Heart left ventricle (tissue), 13 donors: ENCODE results near the gene OR11G2.

Experiments
- CTCF ChIP-seq, 12 donors: fragments of 200-600 bp; sonication (generic) in 4 of 12; IDR thresholded peaks; one replicate each; pipeline versions ENCODE4 v1.5.0 to v1.8.0; 2018 to 2022; ENCODE audit warnings: antibody characterized with exemption in 12 of 12, mild to moderate bottlenecking in 5 of 12
- POLR2A ChIP-seq, 2 donors: fragments of 450-650 bp; IDR thresholded peaks; one replicate each; pipeline ENCODE4 v1.6.1; 2017; ENCODE audit warnings: antibody characterized with exemption in 2 of 2, mild to moderate bottlenecking in 2 of 2, moderate library complexity in 2 of 2
- donor health status: ischemic (EF 13 %, LVEDD 7.1; RV severe dilation, severe dysfunction).
- donor health status: DM: no; HTN: yes; CAD: no.
- donor health status: DM: no; HTN: no; CAD: no.
- donor health status: ischemic (EF 25% LVEDD 6.9; RV normal size, moderate dysfunction).
- donor health status: ischemic (EF 25% LVEDD 5.7; RV mildly dilated, moderate dysfunction).
- donor health status: ischemic (EF 35%, LVEDD 5.7; RV mildly dilated, moderate dysfunction).
- donor health status: nonischemic (EF 11% LVEDD 7.7; RV severe dilation, severe dysfunction).
- donor health status: DM: yes; HTN: yes; CAD: no.
- donor health status: PGD.
- donor health status: ischemic (EF 29% LVEDD 5.4; RV normal size, mild dysfunction).
- donor health status: nonischemic (EF 23%, LVEDD 6.1; RV moderate dilation, normal function).

GRCh38 chr14:20190596-20190995, at the start of gene OR11G2:
- TF ChIP-seq CTCF (IDR thresholded peaks at IDR 0.05): no peak
- no peak for TF ChIP-seq POLR2A (IDR thresholded peaks at IDR 0.05)
